Measurements from ENCODE around the gene TADA3. TPM values are rescaled to one million over a fixed set of nuclear protein-coding genes. Genes with fewer than 3 reads are reported as not detected.
"Not testable (repeated sequence)": the region's sequence is repeated elsewhere in the genome, so short reads cannot be mapped to it uniquely, and the experiment has no call there.

The TADA3 gene
- total RNA-seq, 2 donors from 2014 or later = 130 to 131 TPM

GRCh38 chr3:9776896-9777693 lies 15.2 kb downstream of the TADA3 start:
- TF ChIP-seq POLR2AphosphoS5 (IDR thresholded peaks at IDR 0.05) = no peak
- TF ChIP-seq POLR2A (IDR thresholded peaks at IDR 0.05) = no peak
- TF ChIP-seq CTCF (IDR thresholded peaks at IDR 0.05) = no peak
- intact Hi-C loops (cut with DNase I) = no loop called here
- H3K27ac ChIP-seq = no peak overlapping the region

GRCh38 chr3:9771007-9771406 lies 21.3 kb downstream of the TADA3 start:
- H3K27me3 ChIP-seq (replicated peaks; ENCODE audit: insufficient read depth); H3K9me3 ChIP-seq; intact Hi-C loops (cut with DNase I); H3K4me1 ChIP-seq (replicated peaks); DNase-seq (ENCODE audit: low spot score); H3K36me3 ChIP-seq; H3K4me3 ChIP-seq: not testable (repeated sequence)
- H3K27ac ChIP-seq = peak overlapping the region; percentile 91 to 96
- WGBS = 94% methylated on average over 2 of the region's 2 CpGs

More at GRCh38 chr3:9776896-9777693, 15.2 kb downstream of the TADA3 start:
- H3K4me3 ChIP-seq = no peak overlapping the region
- DNase-seq (ENCODE audit: low spot score) = no peak
- 79% methylated on average over 5 of the region's 5 CpGs for whole genome bisulfite sequencing
- H3K9me3 ChIP-seq = no peaks in the 10 kb centered on the region
- H3K36me3 ChIP-seq = no peaks in the 10 kb centered on the region
- H3K27me3 ChIP-seq (replicated peaks; ENCODE audit: insufficient read depth) = no peaks in the 10 kb centered on the region
- no peaks in the 10 kb centered on the region for H3K4me1 ChIP-seq (replicated peaks)

- WGBS = 9% methylated on average over 14 of the region's 15 CpGs
- Histone ChIP-seq H3K27me3 (replicated peaks; ENCODE audit: insufficient read depth) (no peaks in the 10 kb centered on the region), H3K4me3 (peak overlapping the region; percentile 68 to 75), H3K4me1 (replicated peaks) (peaks cover 8% of the 10 kb centered on the region), H3K9me3 (no peaks in the 10 kb centered on the region), H3K36me3 (no peaks in the 10 kb centered on the region), H3K27ac (peak overlapping the region; percentile 91 to 96)
- intact Hi-C loops (cut with DNase I) = no loop called here
- peak; percentile 71 for DNase-seq (ENCODE audit: low spot score)
- TF ChIP-seq POLR2AphosphoS5 (IDR thresholded peaks at IDR 0.05) (peak; percentile 43), CTCF (IDR thresholded peaks at IDR 0.05) (no peak)
Observed at GRCh38 chr3:9770276-9770812, 21.9 kb downstream of the TADA3 start.

- TF ChIP-seq CTCF (IDR thresholded peaks at IDR 0.05) (peak in 1 of 4 experiments; percentile 22), POLR2AphosphoS5 (IDR thresholded peaks at IDR 0.05) (peak; percentile 70), POLR2A (IDR thresholded peaks at IDR 0.05) (peak; percentile 87)
- H3K4me1 ChIP-seq (replicated peaks) = peaks cover 8% of the 10 kb centered on the region
- 6% methylated on average over 24 of the region's 49 CpGs for WGBS
- peak within 1 kb of the TSS; percentile 68 to 75 for H3K4me3 ChIP-seq
- peak within 1 kb of the TSS; percentile 91 to 96 for H3K27ac ChIP-seq
- H3K36me3 ChIP-seq = no peaks in the 10 kb centered on the region
- peak; percentile 82 for DNase-seq (ENCODE audit: low spot score)
- H3K9me3 ChIP-seq = no peaks in the 10 kb centered on the region
- H3K27me3 ChIP-seq (replicated peaks; ENCODE audit: insufficient read depth) = no peaks in the 10 kb centered on the region
- intact Hi-C loops (cut with DNase I) = no loop called here
Observed at GRCh38 chr3:9769426-9770275, 22.6 kb downstream of the TADA3 start, which contains the start of gene CAMK1. TSS of gene CAMK1 (minus strand) at chr3:9769947. CDS start at chr3:9767749, 2,198 bp downstream.

GRCh38 chr3:9769012-9769411 lies 23.3 kb downstream of the TADA3 start:
- Histone ChIP-seq H3K9me3 (no peaks in the 10 kb centered on the region), H3K4me1 (replicated peaks) (peaks cover 8% of the 10 kb centered on the region), H3K36me3 (no peaks in the 10 kb centered on the region), H3K27me3 (replicated peaks; ENCODE audit: insufficient read depth) (no peaks in the 10 kb centered on the region), H3K27ac (peak overlapping the region; percentile 91 to 96), H3K4me3 (peak overlapping the region; percentile 68 to 75)
- intact Hi-C loops (cut with DNase I) = no loop called here
- WGBS = 43% methylated on average over 5 of the region's 5 CpGs
- DNase-seq (ENCODE audit: low spot score) = no peak
- no peak for TF ChIP-seq POLR2AphosphoS5 (IDR thresholded peaks at IDR 0.05)
- no peak for TF ChIP-seq CTCF (IDR thresholded peaks at IDR 0.05)
- TF ChIP-seq POLR2A (IDR thresholded peaks at IDR 0.05) = no peak

Measured in prostate gland (tissue), 2 donors.